HG02610 (cell line): Measurements from ENCODE around the gene SLC22A23.

ENCODE experiments used
- ATAC-seq: cut with Tn5 transposase; IDR thresholded peaks from one replicate; pipeline ENCODE4 v1.9.1; 2021; ENCODE audit warnings: mild to moderate bottlenecking, moderate library complexity; ENCODE audit not compliant: unreplicated experiment

The SLC22A23 gene

GRCh38 chr6:3423439-3424184 lies 33.2 kb downstream of the SLC22A23 start:
- ATAC-seq: no peak

- ATAC-seq: no peak
These were observed 34.3 kb downstream of the SLC22A23 start for GRCh38 chr6:3422435-3423070.

- no peak for ATAC-seq
These were observed 34.9 kb downstream of the SLC22A23 start for GRCh38 chr6:3421791-3422434.

- ATAC-seq: no peak
These were observed 35.7 kb downstream of the SLC22A23 start for GRCh38 chr6:3421143-3421542.

- no peak for ATAC-seq
These were observed 37.1 kb downstream of the SLC22A23 start for GRCh38 chr6:3419624-3420272.

GRCh38 chr6:3418496-3419060 lies 38.3 kb downstream of the SLC22A23 start:
- no peak for ATAC-seq

- ATAC-seq: no peak
These were observed 39.4 kb downstream of the SLC22A23 start for GRCh38 chr6:3417473-3417872.

GRCh38 chr6:3415490-3415889 lies 41.4 kb downstream of the SLC22A23 start:
- ATAC-seq: no peak

GRCh38 chr6:3415082-3415453 lies 41.8 kb downstream of the SLC22A23 start:
- no peak for ATAC-seq

- ATAC-seq: no peak
These were observed 42.3 kb downstream of the SLC22A23 start for GRCh38 chr6:3414327-3415081.

GRCh38 chr6:3413592-3413991 lies 43.3 kb downstream of the SLC22A23 start:
- ATAC-seq: no peak

- no peak for ATAC-seq
These were observed 43.9 kb downstream of the SLC22A23 start for GRCh38 chr6:3412779-3413500.

- no peak for ATAC-seq
These were observed 44.7 kb downstream of the SLC22A23 start for GRCh38 chr6:3411967-3412778.

GRCh38 chr6:3410385-3411360 lies 46.2 kb downstream of the SLC22A23 start:
- no peak for ATAC-seq

GRCh38 chr6:3409699-3410384 lies 47.0 kb downstream of the SLC22A23 start:
- ATAC-seq: no peak

- no peak for ATAC-seq
These were observed 48.2 kb downstream of the SLC22A23 start for GRCh38 chr6:3408665-3409064.

- ATAC-seq: no peak
These were observed 49.0 kb downstream of the SLC22A23 start for GRCh38 chr6:3407840-3408239.
